Smooth muscle cell (in vitro differentiated cells): ENCODE results near the gene BMP3. TPM values are rescaled to one million over a fixed set of nuclear protein-coding genes. Genes with fewer than 3 reads are reported as not detected.

Source experiments
- DNase-seq: peaks from one replicate; lab custom pipeline; 2025; ENCODE audit not compliant: unreplicated experiment; lab: John Stamatoyannopoulos, UW
- H2AFZ ChIP-seq: fragments of 200-600 bp; sonication (generic); 2 replicates; pipeline ENCODE4 v1.6.0; 2016; ENCODE audit warnings: antibody characterized with exemption, low read depth, mild to moderate bottlenecking
- H3F3A ChIP-seq: fragments of 200-600 bp; sonication (generic); 2 replicates; pipeline ENCODE4 v1.6.0; 2017; ENCODE audit warnings: antibody characterized with exemption, low read depth
- H3K27ac ChIP-seq: fragments of 200-600 bp; sonication (generic); 2 replicates; pipeline ENCODE4 v1.5.1; 2016; ENCODE audit warnings: low read depth, mild to moderate bottlenecking
- H3K27me3 ChIP-seq: fragments of 200-600 bp; sonication (generic); 2 replicates; pipeline ENCODE4 v1.6.1; 2016; ENCODE audit warnings: low read depth, mild to moderate bottlenecking
- H3K36me3 ChIP-seq: fragments of 200-600 bp; sonication (generic); 2 replicates; pipeline ENCODE4 v1.5.1; 2016; ENCODE audit warnings: low read depth
- H3K4me1 ChIP-seq: fragments of 200-600 bp; sonication (generic); 2 replicates; pipeline ENCODE4 v1.5.1; 2016; ENCODE audit warnings: low read depth
- H3K4me2 ChIP-seq: fragments of 200-600 bp; sonication (generic); 2 replicates; pipeline ENCODE4 v1.6.0; 2016; ENCODE audit warnings: mild to moderate bottlenecking
- H3K4me3 ChIP-seq: fragments of 200-600 bp; sonication (generic); 2 replicates; pipeline ENCODE4 v1.5.1; 2016; ENCODE audit warnings: mild to moderate bottlenecking
- H3K79me2 ChIP-seq: fragments of 200-600 bp; sonication (generic); 2 replicates; pipeline ENCODE4 v1.6.0; 2016; ENCODE audit warnings: low read depth, mild to moderate bottlenecking
- H3K9ac ChIP-seq: fragments of 200-600 bp; sonication (generic); 2 replicates; pipeline ENCODE4 v1.6.0; 2016; ENCODE audit warnings: low read depth
- H3K9me3 ChIP-seq: fragments of 200-600 bp; sonication (generic); replicated peaks from 2 replicates; pipeline ENCODE4 v1.5.1; 2016; ENCODE audit warnings: low read depth
- H4K20me1 ChIP-seq: fragments of 200-600 bp; sonication (generic); 2 replicates; pipeline ENCODE4 v1.6.0; 2016; ENCODE audit warnings: low read depth
- WGBS: methylation state at CpG from one replicate; pipeline ENCODE4 v1.1.7; 2016; ENCODE audit warnings: low lambda C conversion rate; 5-methylcytosine and 5-hydroxymethylcytosine counted together
- polyA plus RNA-seq: library from polyadenylated mRNA; unstranded; fragments of >200 nt; fragmentation: Nextera tagmentation; extraction: Ambion mirVana; gene quantifications from 2 replicates; pipeline ENCODE4 v1.2.1, GENCODE V29; 2016
- total RNA-seq: library from RNA; depleted of rRNA; stranded (reverse); fragments of >200 nt; gene quantifications from 2 replicates; pipeline ENCODE4 v1.2.3, GENCODE V29; 2014
- TF ChIP-seq, protein P1 (sequence below): fragments of 200-600 bp; sonication (generic); IDR thresholded peaks from 2 replicates; pipeline ENCODE4 v1.5.1; 2017; ENCODE audit warnings: borderline replicate concordance, mild to moderate bottlenecking, antibody characterized with exemption; ENCODE audit not compliant: insufficient read depth, poor library complexity, severe bottlenecking

BMP3 gene
- total and polyA plus RNA-seq, 2 experiments from 2014 or later, result not detected

DNA sequence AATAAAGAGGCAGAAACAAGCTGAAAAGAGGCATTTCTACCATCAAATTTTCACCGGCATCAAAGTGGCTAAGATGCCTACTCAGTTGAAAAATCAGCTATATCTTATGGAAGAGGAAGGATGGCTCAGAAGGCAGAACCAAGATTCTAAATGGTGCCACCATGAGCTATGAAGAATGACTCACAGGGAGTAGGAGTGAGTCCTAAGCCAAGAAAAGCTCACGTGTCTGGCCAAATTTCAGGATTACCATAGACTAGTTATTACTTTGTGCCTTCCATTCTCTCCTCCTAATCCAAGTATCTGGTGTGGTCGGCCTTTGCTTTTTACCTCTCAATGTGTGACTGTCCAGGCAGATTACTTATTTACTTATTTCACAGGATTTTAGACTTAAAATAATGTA is 54.8 kb downstream of the BMP3 start:
- Histone ChIP-seq H3F3A (no peaks in the 10 kb centered on the region), H3K4me2 (no peak overlapping the region), H3K79me2 (no peaks in the 10 kb centered on the region), H3K9ac (no peak overlapping the region), H3K27ac (no peak overlapping the region), H3K36me3 (no peaks in the 10 kb centered on the region), H4K20me1 (no peaks in the 10 kb centered on the region), H3K4me1 (no peaks in the 10 kb centered on the region), H3K4me3 (no peak overlapping the region), H2AFZ (no peak overlapping the region), H3K9me3 (no peaks in the 10 kb centered on the region), H3K27me3 (no peaks in the 10 kb centered on the region)
- TF ChIP-seq, protein P1, sequence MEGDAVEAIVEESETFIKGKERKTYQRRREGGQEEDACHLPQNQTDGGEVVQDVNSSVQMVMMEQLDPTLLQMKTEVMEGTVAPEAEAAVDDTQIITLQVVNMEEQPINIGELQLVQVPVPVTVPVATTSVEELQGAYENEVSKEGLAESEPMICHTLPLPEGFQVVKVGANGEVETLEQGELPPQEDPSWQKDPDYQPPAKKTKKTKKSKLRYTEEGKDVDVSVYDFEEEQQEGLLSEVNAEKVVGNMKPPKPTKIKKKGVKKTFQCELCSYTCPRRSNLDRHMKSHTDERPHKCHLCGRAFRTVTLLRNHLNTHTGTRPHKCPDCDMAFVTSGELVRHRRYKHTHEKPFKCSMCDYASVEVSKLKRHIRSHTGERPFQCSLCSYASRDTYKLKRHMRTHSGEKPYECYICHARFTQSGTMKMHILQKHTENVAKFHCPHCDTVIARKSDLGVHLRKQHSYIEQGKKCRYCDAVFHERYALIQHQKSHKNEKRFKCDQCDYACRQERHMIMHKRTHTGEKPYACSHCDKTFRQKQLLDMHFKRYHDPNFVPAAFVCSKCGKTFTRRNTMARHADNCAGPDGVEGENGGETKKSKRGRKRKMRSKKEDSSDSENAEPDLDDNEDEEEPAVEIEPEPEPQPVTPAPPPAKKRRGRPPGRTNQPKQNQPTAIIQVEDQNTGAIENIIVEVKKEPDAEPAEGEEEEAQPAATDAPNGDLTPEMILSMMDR, result no peak
- no peak for DNase-seq
- WGBS, result 74% methylated on average over 3 of the region's 3 CpGs

DNA sequence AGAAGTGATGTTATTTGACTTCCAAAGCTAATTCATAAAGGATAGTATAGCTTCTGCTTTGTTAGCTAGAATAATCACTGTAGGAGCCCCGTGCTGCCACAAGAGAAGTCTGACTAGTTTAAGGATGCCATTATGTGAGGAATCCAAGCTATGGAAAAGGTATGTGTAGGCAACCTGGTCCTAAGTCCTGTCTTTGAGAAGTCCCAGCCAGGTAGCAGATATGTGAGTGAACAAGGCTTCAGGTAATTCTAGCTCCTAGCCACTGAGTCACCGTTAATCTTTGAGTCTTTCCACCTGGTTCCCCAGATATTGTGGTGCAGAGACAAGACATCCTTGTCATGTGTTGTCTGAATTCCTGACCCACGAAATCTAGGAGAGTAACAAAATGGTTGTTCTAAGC is 55.5 kb downstream of the BMP3 start:
- DNase-seq, result no peak
- WGBS, result 67% methylated on average over 3 of the region's 3 CpGs
- TF ChIP-seq, protein P1, result no peak
- H3K9me3 ChIP-seq, result no peaks in the 10 kb centered on the region
- H3K4me3 ChIP-seq, result no peak overlapping the region
- H4K20me1 ChIP-seq, result no peaks in the 10 kb centered on the region
- no peak overlapping the region for H3K9ac ChIP-seq
- no peaks in the 10 kb centered on the region for H3K4me1 ChIP-seq
- H3K79me2 ChIP-seq, result no peaks in the 10 kb centered on the region
- no peaks in the 10 kb centered on the region for H3K36me3 ChIP-seq
- no peaks in the 10 kb centered on the region for H3K27me3 ChIP-seq
- H3F3A ChIP-seq, result no peaks in the 10 kb centered on the region
- no peak overlapping the region for H2AFZ ChIP-seq
- H3K4me2 ChIP-seq, result no peak overlapping the region
- H3K27ac ChIP-seq, result no peak overlapping the region

- Histone ChIP-seq H3K79me2 (no peaks in the 10 kb centered on the region), H3K9ac (no peak overlapping the region), H3K4me1 (no peaks in the 10 kb centered on the region), H3K9me3 (no peaks in the 10 kb centered on the region), H2AFZ (no peak overlapping the region), H3K27me3 (no peaks in the 10 kb centered on the region), H3K4me2 (no peak overlapping the region), H4K20me1 (no peaks in the 10 kb centered on the region), H3K4me3 (no peak overlapping the region), H3K36me3 (no peaks in the 10 kb centered on the region), H3F3A (no peaks in the 10 kb centered on the region), H3K27ac (no peak overlapping the region)
- TF ChIP-seq, protein P1, result no peak
- 90% methylated on average over 2 of the region's 2 CpGs for WGBS
- DNase-seq, result no peak
Measured at GRCh38 chr4:81093720-81094401, 63.4 kb downstream of the BMP3 start.

GRCh38 chr4:81095389-81095788 is 64.9 kb downstream of the BMP3 start:
- H3K4me3 ChIP-seq, result no peak overlapping the region
- no peaks in the 10 kb centered on the region for H3K79me2 ChIP-seq
- H3F3A ChIP-seq, result no peaks in the 10 kb centered on the region
- H4K20me1 ChIP-seq, result no peaks in the 10 kb centered on the region
- no peak overlapping the region for H3K4me2 ChIP-seq
- H2AFZ ChIP-seq, result no peak overlapping the region
- DNase-seq, result no peak
- H3K36me3 ChIP-seq, result no peaks in the 10 kb centered on the region
- no peak overlapping the region for H3K27ac ChIP-seq
- 86% methylated on average over 2 of the region's 2 CpGs for WGBS
- H3K4me1 ChIP-seq, result no peaks in the 10 kb centered on the region
- TF ChIP-seq, protein P1, result no peak
- no peaks in the 10 kb centered on the region for H3K9me3 ChIP-seq
- no peaks in the 10 kb centered on the region for H3K27me3 ChIP-seq
- H3K9ac ChIP-seq, result no peak overlapping the region
